OCI-LY7 (cell line): ENCODE results near the gene CCDC181. TPM values are rescaled to one million over a fixed set of nuclear protein-coding genes. Genes with fewer than 3 reads are reported as not detected.

Experiments used
- BruUV-seq: library from RNA; stranded (reverse); fragments of 400-500 nt; replicated peaks from 2 replicates; lab custom pipeline; 2021; lab: Mats Ljungman, UMichigan
- CTCF ChIA-PET: fragments of 300-600 bp; sonication (Branson Sonifier 250); formaldehyde crosslinking; loops from one replicate; lab custom pipeline; 2022; ENCODE audit warnings: antibody characterized with exemption; ENCODE audit not compliant: unreplicated experiment; lab: Charles Lee
- POLR2A ChIA-PET: fragments of 300-600 bp; sonication (Branson Sonifier 250); formaldehyde crosslinking; loops from one replicate; lab custom pipeline; 2022; ENCODE audit warnings: antibody characterized with exemption; lab: Charles Lee
- DNase-seq: peaks from one replicate; pipeline ENCODE4 v3.0.0-alpha.2; 2015; ENCODE audit warnings: low spot score
- H2AFZ ChIP-seq: fragments of 200-600 bp; sonication (generic), shearing (Covaris generic); 2 replicates; pipeline ENCODE4 v1.6.1; 2014; ENCODE audit warnings: mild to moderate bottlenecking, antibody characterized with exemption, low read length, moderate library complexity
- H3K27ac ChIP-seq: fragments of 200-600 bp; sonication (generic); 2 replicates; pipeline ENCODE4 v1.5.1; 2014; ENCODE audit warnings: mixed run types, low read depth, mild to moderate bottlenecking, moderate library complexity, low read length, inconsistent platforms; ENCODE audit not compliant: poor library complexity, severe bottlenecking
- H3K36me3 ChIP-seq: fragments of 200-600 bp; sonication (generic); 2 replicates; pipeline ENCODE4 v1.6.1; 2014; ENCODE audit warnings: mild to moderate bottlenecking, antibody characterized with exemption, low read length, moderate library complexity, mixed read lengths; ENCODE audit not compliant: insufficient read depth
- H3K4me1 ChIP-seq: fragments of 200-600 bp; sonication (generic); 2 replicates; pipeline ENCODE4 v1.5.1; 2014; ENCODE audit warnings: mild to moderate bottlenecking, low read length; ENCODE audit not compliant: insufficient read depth, poor library complexity, severe bottlenecking
- H3K4me2 ChIP-seq: fragments of 200-600 bp; sonication (generic); 2 replicates; pipeline ENCODE4 v1.6.1; 2014; ENCODE audit warnings: mild to moderate bottlenecking, low read length
- H3K4me3 ChIP-seq: fragments of 200-600 bp; sonication (generic); 2 replicates; pipeline ENCODE4 v1.5.1; 2014; ENCODE audit warnings: mild to moderate bottlenecking, low read depth, low read length; ENCODE audit not compliant: poor library complexity, severe bottlenecking
- H3K79me2 ChIP-seq: fragments of 200-600 bp; sonication (generic); 2 replicates; pipeline ENCODE4 v1.6.1; 2016; ENCODE audit warnings: low read depth, mild to moderate bottlenecking, low read length, moderate library complexity, mixed read lengths; ENCODE audit not compliant: insufficient read depth
- H3K9me2 ChIP-seq: fragments of 200-600 bp; sonication (generic); 2 replicates; pipeline ENCODE4 v1.6.1; 2016; ENCODE audit warnings: mild to moderate bottlenecking, low read length, mixed read lengths; ENCODE audit not compliant: insufficient read depth
- H3K9me3 ChIP-seq: fragments of 200-600 bp; sonication (generic); 2 replicates; pipeline ENCODE4 v1.6.1; 2014; ENCODE audit warnings: mild to moderate bottlenecking, mixed run types, low read length, mixed read lengths
- H4K20me1 ChIP-seq: fragments of 200-600 bp; sonication (generic); 2 replicates; pipeline ENCODE4 v1.6.1; 2014; ENCODE audit warnings: mild to moderate bottlenecking, antibody characterized with exemption, low read length, moderate library complexity, mixed read lengths; ENCODE audit not compliant: insufficient read depth
- CTCF ChIP-seq: fragments of 200-600 bp; sonication (generic); conservative IDR thresholded peaks from 2 replicates; pipeline ENCODE4 v1.5.1; 2014; ENCODE audit warnings: mild to moderate bottlenecking, antibody characterized with exemption, low read length, moderate library complexity, mixed read lengths
- EZH2phosphoT487 ChIP-seq: fragments of 200-600 bp; sonication (generic); IDR thresholded peaks from 2 replicates; pipeline ENCODE4 v1.6.1; 2018; ENCODE audit warnings: low read depth, borderline replicate concordance, mild to moderate bottlenecking, mixed run types, antibody characterized with exemption, low read length, moderate library complexity, mixed read lengths
- intact Hi-C: fragments of 100-400 bp; cut with micrococcal nuclease; formaldehyde crosslinking; loops from one replicate; pipeline ENCODE4 v1.10.0; 2022; ENCODE audit not compliant: unreplicated experiment
- total RNA-seq, 2 experiments: library from RNA; depleted of rRNA in 1 of 2; stranded (reverse); fragments of >200 nt in 1 of 2; shearing (Covaris generic) in 1 of 2; gene quantifications; 2 replicates each; pipeline ENCODE4 v1.2.3, GENCODE V29; 2014 to 2022

The CCDC181 gene
- total RNA-seq, 2 experiments from 2014 or later: not detected

DNA sequence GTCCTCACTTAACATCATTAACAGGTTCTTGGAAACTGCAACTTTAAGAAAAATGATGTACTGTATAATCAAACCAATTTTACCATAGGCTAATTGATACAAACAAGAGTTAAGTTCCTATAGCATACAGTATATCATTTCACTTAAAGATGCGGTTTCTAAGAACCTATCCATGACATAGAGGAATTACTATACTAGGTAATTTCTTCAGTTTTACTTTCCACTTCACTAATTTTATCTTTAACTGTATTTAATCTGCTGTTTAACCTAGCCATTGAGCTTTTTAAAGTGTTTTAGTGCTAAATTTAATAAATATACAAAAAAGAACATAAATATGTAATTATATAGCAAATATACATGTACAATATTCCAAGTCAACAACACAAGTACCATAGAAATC, 30.2 kb upstream of the CCDC181 start:
- CTCF ChIA-PET: no interaction called here
- BruUV-seq: no TSS peak
- no peak for TF ChIP-seq EZH2phosphoT487
- TF ChIP-seq CTCF: no peak

GRCh38 chr1:169456029-169456428, 28.8 kb upstream of the CCDC181 start:
- Histone ChIP-seq H3K36me3 (no peaks in the 10 kb centered on the region), H3K4me2 (no peak overlapping the region), H3K27ac (no peak overlapping the region), H3K9me3 (peaks cover 12% of the 10 kb centered on the region), H2AFZ (no peak overlapping the region), H3K4me1 (no peaks in the 10 kb centered on the region), H4K20me1 (no peaks in the 10 kb centered on the region), H3K79me2 (no peaks in the 10 kb centered on the region), H3K4me3 (no peak overlapping the region), H3K9me2 (no peaks in the 10 kb centered on the region)
- intact Hi-C loops: no loop called here
- TF ChIP-seq CTCF (no peak), EZH2phosphoT487 (no peak)
- no TSS peak for BruUV-seq
- POLR2A ChIA-PET: interaction anchor here (1.4 kb wide), 1 partner anchor 18 kb away, joined by 3 read pairs; no protein-coding TSS in a partner anchor
- DNase-seq: no peak
- CTCF ChIA-PET: no interaction called here

More for the DNA sequence above, 30.2 kb upstream of the CCDC181 start:
- no peak overlapping the region for H2AFZ ChIP-seq
- POLR2A ChIA-PET: no interaction called here
- H3K9me3 ChIP-seq: peaks cover 12% of the 10 kb centered on the region
- no peaks in the 10 kb centered on the region for H3K36me3 ChIP-seq
- H3K27ac ChIP-seq: no peak overlapping the region
- no peaks in the 10 kb centered on the region for H3K9me2 ChIP-seq
- H3K4me1 ChIP-seq: no peaks in the 10 kb centered on the region
- H4K20me1 ChIP-seq: no peaks in the 10 kb centered on the region
- H3K4me3 ChIP-seq: no peak overlapping the region
- no peak for DNase-seq
- intact Hi-C loops: no loop called here
- H3K4me2 ChIP-seq: no peak overlapping the region
- H3K79me2 ChIP-seq: no peaks in the 10 kb centered on the region

DNA sequence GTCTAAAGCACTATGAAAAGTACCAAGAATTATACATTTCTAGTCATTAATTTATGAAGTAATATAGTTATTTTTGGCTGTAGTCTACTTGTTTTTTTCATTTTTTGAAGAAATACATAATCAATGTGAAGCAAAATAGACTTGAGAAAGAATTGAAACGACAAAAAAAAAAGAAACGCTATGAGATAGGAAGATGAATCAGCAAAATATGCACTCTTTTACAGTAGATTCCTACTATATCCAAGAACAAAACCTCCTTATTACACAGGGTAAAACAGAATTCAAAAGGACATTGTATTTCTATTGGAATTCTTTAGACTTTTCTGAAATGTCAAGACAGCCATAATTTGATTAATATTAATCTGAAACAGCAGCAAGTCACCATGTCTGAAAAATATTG, 25.6 kb upstream of the CCDC181 start:
- Histone ChIP-seq H3K9me2 (no peaks in the 10 kb centered on the region), H3K9me3 (peaks cover 9% of the 10 kb centered on the region), H3K4me1 (no peaks in the 10 kb centered on the region), H3K4me3 (no peak overlapping the region), H3K79me2 (no peaks in the 10 kb centered on the region), H4K20me1 (no peaks in the 10 kb centered on the region), H3K36me3 (no peaks in the 10 kb centered on the region), H3K27ac (no peak overlapping the region), H2AFZ (no peak overlapping the region), H3K4me2 (no peak overlapping the region)
- intact Hi-C loops: no loop called here
- POLR2A ChIA-PET: no interaction called here
- no TSS peak for BruUV-seq
- no peak for DNase-seq
- TF ChIP-seq EZH2phosphoT487: no peak
- no peak for TF ChIP-seq CTCF
- CTCF ChIA-PET: no interaction called here
